ENCODE results near the gene DTD1. TPM values are rescaled to one million over a fixed set of nuclear protein-coding genes. Genes with fewer than 3 reads are reported as not detected.

DTD1 gene
- total RNA-seq, 2 donors from 2014 or later, result 17.0 to 21.0 TPM

DNA sequence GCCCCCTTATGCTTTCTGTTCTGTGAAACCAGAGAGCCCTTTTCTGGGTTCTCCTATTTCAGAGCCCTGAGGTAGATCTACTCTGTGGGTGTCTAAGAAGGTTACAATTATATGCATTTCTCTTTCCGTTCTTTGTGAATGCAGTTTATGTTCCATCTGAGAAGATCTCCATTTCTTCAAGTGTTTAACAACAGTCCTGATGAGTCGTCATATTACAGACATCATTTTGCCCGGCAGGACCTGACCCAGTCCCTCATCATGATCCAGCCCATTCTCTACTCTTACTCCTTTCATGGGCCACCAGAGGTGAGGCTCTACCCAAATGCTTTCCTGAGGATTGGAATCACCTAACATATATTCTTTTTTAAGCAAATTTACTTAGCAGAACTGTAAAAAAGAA lies 39.4 kb upstream of the DTD1 start:
- TF ChIP-seq, protein P1, sequence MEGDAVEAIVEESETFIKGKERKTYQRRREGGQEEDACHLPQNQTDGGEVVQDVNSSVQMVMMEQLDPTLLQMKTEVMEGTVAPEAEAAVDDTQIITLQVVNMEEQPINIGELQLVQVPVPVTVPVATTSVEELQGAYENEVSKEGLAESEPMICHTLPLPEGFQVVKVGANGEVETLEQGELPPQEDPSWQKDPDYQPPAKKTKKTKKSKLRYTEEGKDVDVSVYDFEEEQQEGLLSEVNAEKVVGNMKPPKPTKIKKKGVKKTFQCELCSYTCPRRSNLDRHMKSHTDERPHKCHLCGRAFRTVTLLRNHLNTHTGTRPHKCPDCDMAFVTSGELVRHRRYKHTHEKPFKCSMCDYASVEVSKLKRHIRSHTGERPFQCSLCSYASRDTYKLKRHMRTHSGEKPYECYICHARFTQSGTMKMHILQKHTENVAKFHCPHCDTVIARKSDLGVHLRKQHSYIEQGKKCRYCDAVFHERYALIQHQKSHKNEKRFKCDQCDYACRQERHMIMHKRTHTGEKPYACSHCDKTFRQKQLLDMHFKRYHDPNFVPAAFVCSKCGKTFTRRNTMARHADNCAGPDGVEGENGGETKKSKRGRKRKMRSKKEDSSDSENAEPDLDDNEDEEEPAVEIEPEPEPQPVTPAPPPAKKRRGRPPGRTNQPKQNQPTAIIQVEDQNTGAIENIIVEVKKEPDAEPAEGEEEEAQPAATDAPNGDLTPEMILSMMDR (IDR thresholded peaks at IDR 0.05), result no peak
- Histone ChIP-seq H3K27ac (no peak overlapping the region), H3K36me3 (peaks cover 20% of the 10 kb centered on the region), H3K4me1 (no peaks in the 10 kb centered on the region), H3K9ac (ENCODE audit: low read depth in 2 of 2, low read length in 2 of 2) (no peak overlapping the region), H3K9me3 (no peaks in the 10 kb centered on the region), H3K27me3 (no peaks in the 10 kb centered on the region), H3K4me3 (no peak overlapping the region)
- DNase-seq, result no peak
- intact Hi-C loops (cut with DNase I), result no loop called here

DNA sequence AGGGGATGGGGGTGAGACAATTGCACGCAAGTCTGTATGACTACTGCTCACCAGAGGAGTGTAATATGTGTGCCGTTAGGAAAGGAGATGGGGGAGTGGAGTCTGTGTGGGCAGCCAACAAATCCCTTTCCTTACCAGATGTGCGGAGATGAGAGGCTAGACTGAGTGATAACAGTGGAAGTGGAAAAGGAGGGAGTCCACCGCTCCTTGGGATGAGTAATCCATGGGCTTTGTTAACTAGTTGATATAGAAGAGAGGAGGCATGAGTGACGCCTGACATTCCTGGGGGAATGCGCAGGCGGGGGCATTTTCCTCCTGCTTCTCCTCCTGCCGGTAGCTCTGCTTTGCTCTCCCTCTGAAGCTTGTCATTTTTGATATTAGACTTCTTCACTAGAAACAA lies 34.1 kb upstream of the DTD1 start:
- no peaks in the 10 kb centered on the region for H3K4me1 ChIP-seq
- H3K36me3 ChIP-seq, result peaks cover 15% of the 10 kb centered on the region
- TF ChIP-seq, protein P1 (IDR thresholded peaks at IDR 0.05), result no peak
- no peaks in the 10 kb centered on the region for H3K27me3 ChIP-seq
- intact Hi-C loops (cut with DNase I), result no loop called here
- DNase-seq, result no peak
- H3K9ac ChIP-seq (ENCODE audit: low read depth in 2 of 2, low read length in 2 of 2), result no peak overlapping the region
- H3K4me3 ChIP-seq, result no peak overlapping the region
- no peaks in the 10 kb centered on the region for H3K9me3 ChIP-seq
- no peak overlapping the region for H3K27ac ChIP-seq

DNA sequence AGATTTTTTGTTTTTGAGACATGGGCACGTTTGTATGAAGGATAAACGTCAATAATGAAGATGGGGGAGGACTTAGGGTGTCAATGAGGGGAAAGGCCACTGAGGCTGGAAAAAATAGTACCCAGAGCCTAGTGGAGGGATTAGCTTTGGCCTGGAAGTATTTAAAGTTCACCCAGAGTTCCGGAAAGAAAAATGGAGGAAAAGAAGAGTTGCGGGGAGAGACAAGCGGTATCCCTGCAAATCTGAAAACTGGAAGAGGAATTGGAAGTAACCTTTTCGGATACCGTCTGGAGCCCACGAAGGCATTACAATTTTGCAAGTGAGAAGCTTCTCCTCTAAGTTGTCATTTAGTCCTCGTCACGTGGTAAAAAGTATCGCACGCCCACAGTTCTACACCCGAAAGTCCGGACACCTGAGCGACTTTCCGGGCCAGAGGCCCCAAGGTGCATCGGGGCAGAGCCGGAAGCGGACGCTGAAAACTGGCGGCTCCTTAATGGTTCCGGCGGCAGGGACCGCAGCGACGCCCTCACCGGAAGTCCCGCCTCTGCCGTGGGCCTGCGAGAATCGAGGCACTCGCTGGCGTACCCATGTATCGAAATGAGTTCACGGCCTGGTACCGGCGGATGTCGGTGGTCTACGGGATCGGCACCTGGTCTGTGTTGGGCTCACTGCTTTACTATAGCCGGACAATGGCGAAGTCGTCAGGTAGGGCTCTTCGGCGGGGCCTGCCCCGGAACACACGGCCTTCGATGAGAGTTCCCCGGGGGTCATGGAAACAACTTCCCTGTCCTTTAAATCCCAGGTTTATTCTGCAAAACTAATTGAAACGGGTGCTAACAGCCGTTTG lies 20.7 kb upstream of the DTD1 start, which contains the start of gene SMIM26:
TSS of gene SMIM26 (plus strand) at position 541 of the 847 bp plus-strand sequence. CDS start at position 588, 47 bp downstream.
- TF ChIP-seq, protein P1 (IDR thresholded peaks at IDR 0.05), result no peak
- DNase-seq, result peak; percentile 96
- H3K36me3 ChIP-seq, result peaks cover 3% of the 10 kb centered on the region
- peak within 1 kb of the TSS; percentile 83 to 88 for H3K9ac ChIP-seq (ENCODE audit: low read depth in 2 of 2, low read length in 2 of 2)
- H3K27ac ChIP-seq, result peak within 1 kb of the TSS; percentile 68
- intact Hi-C loops (cut with DNase I), result loop anchor here (5.0 kb wide), 1 partner anchor 60 kb away; the partner anchor contains the start of gene SEC23B
- H3K4me3 ChIP-seq, result peak within 1 kb of the TSS; percentile 58
- no peaks in the 10 kb centered on the region for H3K9me3 ChIP-seq
- no peaks in the 10 kb centered on the region for H3K27me3 ChIP-seq
- no peaks in the 10 kb centered on the region for H3K4me1 ChIP-seq

DNA sequence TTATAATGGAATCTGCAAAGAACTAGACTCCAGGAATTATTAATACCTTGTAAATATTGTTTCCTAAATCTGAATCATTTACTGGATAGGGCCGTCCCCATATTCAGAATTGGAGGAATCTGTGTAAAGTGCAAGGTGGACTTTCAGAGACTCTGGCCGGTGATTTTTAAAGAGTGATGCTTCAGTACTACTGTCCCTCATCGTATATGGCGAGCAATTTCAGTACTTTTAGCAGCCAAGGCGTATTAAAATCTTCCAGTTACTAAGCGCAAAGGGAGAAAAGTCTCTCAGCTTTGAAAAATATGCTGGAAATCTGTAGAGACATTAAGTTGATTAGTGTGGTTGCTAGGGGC lies 20.1 kb upstream of the DTD1 start:
- Histone ChIP-seq H3K9ac (ENCODE audit: low read depth in 2 of 2, low read length in 2 of 2) (peak overlapping the region; percentile 83 to 88), H3K4me3 (peak overlapping the region; percentile 58), H3K27me3 (no peaks in the 10 kb centered on the region), H3K36me3 (no peaks in the 10 kb centered on the region), H3K9me3 (no peaks in the 10 kb centered on the region), H3K27ac (peak overlapping the region; percentile 68), H3K4me1 (no peaks in the 10 kb centered on the region)
- no peak for DNase-seq
- TF ChIP-seq, protein P1 (IDR thresholded peaks at IDR 0.05), result no peak
- intact Hi-C loops (cut with DNase I), result loop anchor here (5.0 kb wide), 1 partner anchor 60 kb away; the partner anchor contains the start of gene SEC23B

DNA sequence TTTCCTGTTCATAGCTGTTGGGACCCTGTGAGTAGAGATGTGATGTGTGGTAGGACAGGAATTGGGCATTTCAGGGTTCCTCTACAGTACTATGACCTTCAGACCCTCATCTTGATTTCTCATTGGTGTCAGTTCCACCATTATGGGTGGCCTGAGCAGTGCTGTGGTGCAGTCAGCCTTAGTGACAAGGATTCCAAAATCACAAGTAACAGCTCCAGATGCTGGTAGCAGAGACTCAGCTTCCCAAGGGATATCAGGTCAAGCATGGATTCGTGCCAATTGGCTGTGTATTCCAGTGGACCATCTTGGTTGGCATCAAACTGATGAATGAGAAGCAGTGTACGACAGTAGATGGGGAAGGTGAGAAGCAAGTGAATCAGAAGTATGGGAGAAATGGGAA lies 16.8 kb upstream of the DTD1 start:
- no peak for DNase-seq
- H3K9me3 ChIP-seq, result no peaks in the 10 kb centered on the region
- intact Hi-C loops (cut with DNase I), result loop anchor here (10.0 kb wide), 1 partner anchor 156 kb away; no protein-coding TSS in a partner anchor
- H3K9ac ChIP-seq (ENCODE audit: low read depth in 2 of 2, low read length in 2 of 2), result no peak overlapping the region
- no peak overlapping the region for H3K4me3 ChIP-seq
- H3K27ac ChIP-seq, result no peak overlapping the region
- no peaks in the 10 kb centered on the region for H3K27me3 ChIP-seq
- no peaks in the 10 kb centered on the region for H3K4me1 ChIP-seq
- no peaks in the 10 kb centered on the region for H3K36me3 ChIP-seq
- TF ChIP-seq, protein P1 (IDR thresholded peaks at IDR 0.05), result no peak
